GM20431 (cell line): ENCODE measurements around the gene CITED4.

Experiments used
- in situ Hi-C: fragments of 300-500 bp; cut with MseI, MboI; formaldehyde crosslinking; loops from one replicate; pipeline ENCODE4 v1.15.0; 2020; ENCODE audit warnings: low sequenced_read_pairs; ENCODE audit not compliant: unreplicated experiment

The CITED4 gene

GRCh38 chr1:40887012-40887378 is 24.8 kb upstream of the CITED4 start:
- in situ Hi-C loops: no loop called here

GRCh38 chr1:40886318-40887011 is 24.3 kb upstream of the CITED4 start:
- in situ Hi-C loops: no loop called here

- in situ Hi-C loops: no loop called here
Measured at GRCh38 chr1:40884055-40884795, 22.1 kb upstream of the CITED4 start.

DNA sequence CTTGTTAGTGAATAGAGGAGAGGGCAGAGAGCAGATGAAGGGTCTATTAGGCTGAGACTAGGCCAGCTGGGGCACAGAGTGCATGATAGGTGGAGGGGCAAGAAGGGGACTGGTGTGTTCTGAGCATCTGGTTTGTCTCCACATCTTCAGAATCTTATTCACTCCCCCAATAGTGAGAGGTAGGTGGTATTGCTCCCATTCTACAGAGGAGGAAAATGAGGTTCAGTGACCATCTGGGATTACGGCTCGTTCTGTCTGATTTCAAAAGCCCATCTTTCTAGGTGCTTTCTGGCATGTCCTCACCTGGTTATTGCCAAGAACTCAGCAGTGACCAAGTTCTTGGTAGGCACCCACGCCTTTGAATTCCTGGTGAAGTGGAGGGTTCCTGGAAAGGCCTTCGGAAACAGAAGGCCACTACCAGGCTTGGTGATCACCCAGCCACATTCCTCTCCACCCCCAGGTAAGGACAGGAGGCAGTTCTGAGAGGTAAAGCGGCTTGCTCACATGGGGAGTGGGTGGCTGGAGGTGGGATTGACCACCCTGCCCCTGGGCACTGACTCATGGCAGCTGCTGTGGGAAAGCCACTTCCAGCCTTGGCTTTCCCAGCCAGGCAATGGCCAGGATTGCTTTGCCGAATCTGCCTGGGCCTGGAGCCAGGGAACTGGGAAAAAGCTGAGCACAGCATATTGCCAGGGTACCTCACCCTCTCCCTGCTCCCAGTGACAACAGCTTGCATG is 18.8 kb upstream of the CITED4 start:
- in situ Hi-C loops: no loop called here

GRCh38 chr1:40879482-40880175 is 17.5 kb upstream of the CITED4 start:
- in situ Hi-C loops: no loop called here

DNA sequence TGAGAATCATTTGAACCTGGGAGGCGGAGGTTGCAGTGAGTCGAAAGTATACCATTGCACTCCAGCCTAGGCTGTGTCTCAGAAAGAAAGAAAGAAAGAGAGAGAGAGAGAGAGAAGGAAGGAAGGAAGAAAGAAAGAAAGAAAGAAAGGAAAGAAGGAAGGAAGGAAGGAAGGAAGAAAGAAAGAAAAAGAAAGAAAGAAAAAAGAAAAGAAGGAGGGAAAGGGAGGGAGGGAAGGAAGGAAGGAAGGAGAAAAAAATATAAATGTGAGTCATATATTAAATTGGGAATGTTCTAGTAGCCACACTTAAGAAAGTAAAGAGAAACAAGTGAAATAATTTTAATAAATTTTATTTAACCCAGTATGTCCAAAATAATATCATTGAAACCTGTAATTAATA is 16.7 kb upstream of the CITED4 start:
- in situ Hi-C loops: no loop called here

GRCh38 chr1:40877698-40878097 is 15.5 kb upstream of the CITED4 start:
- in situ Hi-C loops: no loop called here

- in situ Hi-C loops: no loop called here
Measured at GRCh38 chr1:40876891-40877290, 14.7 kb upstream of the CITED4 start.

DNA sequence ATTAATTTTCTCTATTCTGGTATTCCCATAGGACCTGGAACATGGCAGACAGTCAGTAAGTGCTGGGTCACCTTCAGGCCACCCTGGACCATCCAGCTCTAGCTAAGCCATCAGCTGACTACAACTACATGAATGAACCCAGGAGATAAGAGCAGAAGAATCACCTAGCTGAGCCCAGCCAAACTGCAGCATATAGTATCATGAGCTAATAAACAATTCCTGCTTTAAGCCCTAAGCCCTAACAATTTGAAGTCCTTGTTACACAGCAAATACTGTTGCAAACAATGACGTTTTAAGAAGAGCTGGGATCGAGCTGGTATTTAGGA is 14.2 kb upstream of the CITED4 start:
- in situ Hi-C loops: no loop called here

GRCh38 chr1:40873863-40874472 is 11.8 kb upstream of the CITED4 start:
- in situ Hi-C loops: no loop called here

- in situ Hi-C loops: no loop called here
Measured at GRCh38 chr1:40872276-40872675, 10.1 kb upstream of the CITED4 start.

DNA sequence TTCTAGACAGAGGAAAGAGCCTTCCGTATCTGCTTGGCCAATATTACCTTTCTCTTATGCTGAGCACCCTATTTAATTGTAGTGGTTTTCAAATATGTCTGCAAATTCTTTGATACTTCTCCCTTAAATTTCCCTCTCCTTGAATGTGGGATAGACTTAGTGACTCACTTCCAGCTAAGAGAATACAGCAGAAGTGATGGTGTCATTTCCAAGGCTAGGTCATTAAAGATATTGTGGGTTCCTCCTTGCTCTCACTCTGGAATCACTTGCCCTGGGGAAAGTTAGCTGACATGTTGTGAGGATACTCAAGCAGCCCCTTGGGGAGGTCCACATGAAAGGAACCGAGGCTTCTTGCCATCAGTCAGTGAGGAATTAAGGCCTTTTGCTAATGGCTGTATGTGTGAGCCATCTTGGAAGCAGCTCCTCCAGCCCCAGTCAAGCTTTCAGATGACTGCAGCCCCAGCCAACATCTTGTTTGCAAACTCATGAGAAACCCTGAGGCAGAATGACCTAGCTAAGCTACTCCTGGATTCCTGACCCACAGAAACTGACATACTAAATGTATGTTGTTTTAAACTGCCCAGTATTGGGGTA is 8.1 kb upstream of the CITED4 start:
- in situ Hi-C loops: no loop called here

DNA sequence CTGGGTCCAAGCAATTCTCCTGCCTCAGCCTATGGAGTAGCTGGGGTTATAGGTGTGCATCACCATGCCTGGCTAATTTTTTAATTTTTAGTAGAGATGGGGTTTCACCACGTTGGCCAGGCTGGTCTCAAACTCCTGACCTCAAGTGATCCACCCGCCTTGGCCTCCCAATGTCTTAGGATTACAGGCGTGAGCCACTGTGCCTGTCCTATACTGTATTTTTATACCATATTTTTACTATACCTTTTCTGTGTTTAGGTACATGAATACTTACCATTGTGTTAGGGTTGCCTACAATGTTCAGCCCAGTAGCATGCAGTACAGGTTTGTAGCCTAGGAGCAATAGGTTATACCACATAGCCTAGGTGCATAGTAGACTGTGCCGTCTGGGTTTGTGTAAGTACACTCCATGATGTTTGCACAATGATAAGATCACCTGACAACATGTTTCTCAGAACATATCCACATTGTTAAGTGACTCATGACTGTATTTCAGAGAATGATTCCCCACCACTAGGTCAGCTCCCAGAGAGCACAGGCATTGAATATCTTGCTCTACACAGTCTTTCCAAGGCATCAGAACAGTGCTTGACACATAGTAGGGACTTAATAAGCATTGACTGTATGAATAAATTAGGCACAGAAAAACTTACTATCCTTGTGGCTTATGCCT is 6.0 kb upstream of the CITED4 start:
- in situ Hi-C loops: no loop called here

- in situ Hi-C loops: no loop called here
Measured at GRCh38 chr1:40861224-40862003, 749 bp downstream of the CITED4 start.

GRCh38 chr1:40860706-40861223 is 1.4 kb downstream of the CITED4 start:
- in situ Hi-C loops: no loop called here

DNA sequence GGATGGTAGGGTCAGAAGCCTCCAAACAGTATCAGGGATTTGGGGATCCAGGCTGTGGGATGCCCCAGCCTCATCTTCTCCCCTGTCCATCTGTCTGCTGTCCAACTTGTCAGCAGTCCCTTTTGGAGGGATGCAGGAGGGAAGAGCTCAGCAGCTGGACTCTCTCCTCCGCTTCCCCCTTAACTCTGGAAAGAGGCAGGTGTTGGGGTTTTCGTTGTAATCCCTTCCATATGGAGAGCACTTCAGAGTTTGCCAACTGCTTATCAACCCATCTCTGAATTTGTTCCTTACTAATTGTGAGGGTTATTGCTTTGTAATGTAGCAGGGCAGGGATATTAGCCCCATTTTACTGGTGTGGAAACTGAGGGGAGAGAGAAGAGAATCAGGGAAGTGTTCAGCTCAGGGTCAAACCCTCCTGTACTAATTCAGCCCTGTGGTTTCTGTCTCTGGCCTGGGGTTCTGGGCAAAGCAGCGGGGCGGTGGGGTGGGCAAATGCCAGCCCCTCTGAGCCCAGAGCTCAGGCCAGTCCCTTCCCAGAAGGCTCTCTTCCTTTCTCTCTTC is 3.2 kb downstream of the CITED4 start:
- in situ Hi-C loops: no loop called here

- in situ Hi-C loops: no loop called here
Measured at GRCh38 chr1:40857737-40858136, 4.4 kb downstream of the CITED4 start.

GRCh38 chr1:40856656-40857302 is 5.4 kb downstream of the CITED4 start:
- in situ Hi-C loops: no loop called here
